CD1c-positive myeloid dendritic cell (primary cell): ENCODE results near the gene DIPK1B.

Experiments
- DNase-seq: peaks from one replicate; pipeline ENCODE4 v3.0.0-alpha.2; 2016; ENCODE audit errors: extremely low spot score

Gene DIPK1B

GRCh38 chr9:136720251-136720897, 8.0 kb downstream of the DIPK1B start:
- DNase-seq = no peak

DNA sequence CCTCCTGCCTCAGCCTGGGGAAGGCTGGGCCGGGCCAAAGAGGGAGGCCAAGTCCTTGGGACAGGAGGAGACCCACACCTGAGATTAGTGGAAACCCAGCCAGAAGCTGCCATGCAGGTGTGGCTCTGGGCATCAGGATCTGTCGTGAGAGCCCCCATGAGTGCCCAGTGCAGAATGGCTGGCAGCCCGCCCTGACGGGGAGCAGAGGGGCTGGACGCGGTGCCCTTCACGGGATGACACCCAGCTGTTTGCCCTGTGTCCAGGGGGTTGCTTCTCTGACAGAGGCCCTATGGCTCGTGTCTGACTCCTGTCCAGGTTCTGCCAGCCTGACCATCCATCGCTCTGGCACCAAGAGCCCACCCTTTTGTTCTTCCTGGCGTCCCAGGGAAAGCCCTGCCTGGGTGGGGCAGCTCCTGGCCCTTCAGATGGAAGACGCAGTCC, 8.5 kb downstream of the DIPK1B start:
- no peak for DNase-seq

GRCh38 chr9:136721339-136722092, 9.1 kb downstream of the DIPK1B start:
- no peak for DNase-seq

DNA sequence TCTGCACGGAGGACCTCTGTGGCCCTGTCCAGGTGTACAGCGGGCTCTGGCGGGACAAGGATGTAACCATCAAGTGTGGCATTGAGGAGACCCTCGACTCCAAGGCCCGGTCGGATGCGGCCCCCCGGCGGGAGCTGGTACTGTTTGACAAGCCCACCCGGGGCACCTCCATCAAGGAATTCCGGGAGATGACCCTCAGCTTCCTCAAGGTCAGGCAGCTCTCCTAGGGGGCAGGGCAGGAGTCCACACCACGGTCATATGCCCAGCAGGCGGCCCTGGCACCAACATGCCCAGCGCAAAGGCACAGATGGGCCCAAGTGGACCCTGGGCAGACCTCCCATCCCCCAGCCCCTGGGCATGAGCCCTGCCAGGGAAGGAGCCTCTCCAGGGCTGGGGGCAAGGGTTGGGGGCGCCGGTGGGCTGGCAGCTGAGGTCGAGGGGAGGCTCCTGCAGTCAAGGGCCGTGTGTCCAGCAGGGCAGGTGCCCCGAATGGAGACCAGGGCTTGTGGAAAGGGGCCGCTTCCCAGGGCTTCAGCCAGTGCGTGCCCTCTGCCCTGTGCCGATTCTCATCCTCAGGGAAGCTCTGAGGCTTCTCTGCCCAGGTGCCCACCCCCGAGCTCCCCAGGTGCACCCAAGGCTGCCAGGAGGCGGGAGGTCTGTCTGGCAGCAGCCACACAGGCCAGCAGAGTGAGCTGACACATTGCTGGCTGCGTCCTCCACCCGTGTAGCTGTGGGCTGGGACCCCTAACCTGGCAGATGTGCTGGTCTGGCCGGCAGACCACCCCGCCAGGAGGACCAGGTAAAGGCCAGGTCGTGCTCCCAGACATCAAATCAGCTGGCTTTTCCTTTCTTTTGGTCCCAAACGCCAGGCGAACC, 10.0 kb downstream of the DIPK1B start:
- no peak for DNase-seq

DNA sequence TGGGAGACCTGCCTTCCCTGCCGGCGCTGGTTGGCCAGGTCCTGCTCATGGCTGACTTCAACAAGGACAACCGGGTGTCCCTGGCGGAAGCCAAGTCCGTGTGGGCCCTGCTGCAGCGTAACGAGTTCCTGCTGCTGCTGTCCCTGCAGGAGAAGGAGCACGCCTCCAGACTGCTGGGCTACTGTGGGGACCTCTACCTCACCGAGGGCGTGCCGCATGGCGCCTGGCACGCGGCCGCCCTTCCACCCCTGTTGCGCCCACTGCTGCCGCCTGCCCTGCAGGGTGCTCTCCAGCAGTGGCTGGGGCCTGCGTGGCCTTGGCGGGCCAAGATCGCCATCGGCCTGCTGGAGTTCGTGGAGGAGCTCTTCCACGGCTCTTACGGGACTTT, 10.6 kb downstream of the DIPK1B start:
- DNase-seq = no peak

DNA sequence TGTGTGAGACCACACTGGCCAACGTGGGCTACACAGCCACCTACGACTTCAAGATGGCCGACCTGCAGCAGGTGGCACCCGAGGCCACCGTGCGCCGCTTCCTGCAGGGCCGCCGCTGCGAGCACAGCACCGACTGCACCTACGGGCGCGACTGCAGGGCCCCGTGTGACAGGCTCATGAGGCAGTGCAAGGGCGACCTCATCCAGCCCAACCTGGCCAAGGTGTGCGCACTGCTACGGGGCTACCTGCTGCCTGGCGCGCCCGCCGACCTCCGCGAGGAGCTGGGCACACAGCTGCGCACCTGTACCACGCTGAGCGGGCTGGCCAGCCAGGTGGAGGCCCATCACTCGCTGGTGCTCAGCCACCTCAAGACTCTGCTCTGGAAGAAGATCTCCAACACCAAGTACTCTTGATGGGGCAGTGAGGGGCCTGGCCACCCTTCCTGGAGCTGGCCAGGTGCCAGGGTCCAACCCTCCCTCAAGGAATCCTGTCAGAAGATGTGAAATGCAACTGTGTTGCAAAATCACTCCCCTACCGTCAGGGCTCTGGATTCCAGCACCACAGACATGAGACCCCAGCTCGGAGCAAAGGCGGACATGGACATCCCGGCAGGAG, 11.1 kb downstream of the DIPK1B start:
- no peak for DNase-seq

DNA sequence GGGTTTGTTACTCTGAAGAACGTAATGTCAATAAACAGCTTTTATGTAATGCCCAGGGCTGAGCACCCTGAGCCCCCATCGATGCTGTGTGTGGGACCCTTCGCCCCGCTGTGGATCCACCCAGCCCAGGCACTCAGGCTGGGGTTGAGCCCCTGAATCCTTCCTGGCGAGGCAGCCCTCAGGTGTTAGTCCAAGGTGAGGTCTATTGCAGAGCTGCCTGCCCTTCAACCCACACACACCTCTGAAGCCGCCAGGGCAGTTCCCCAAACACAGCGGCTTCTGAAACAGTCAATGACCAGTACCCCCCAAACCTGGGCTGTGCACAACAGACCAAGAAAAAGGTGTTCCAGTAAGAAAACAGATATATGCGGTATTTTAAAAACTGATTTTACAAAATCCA, 11.6 kb downstream of the DIPK1B start:
- DNase-seq = no peak

DNA sequence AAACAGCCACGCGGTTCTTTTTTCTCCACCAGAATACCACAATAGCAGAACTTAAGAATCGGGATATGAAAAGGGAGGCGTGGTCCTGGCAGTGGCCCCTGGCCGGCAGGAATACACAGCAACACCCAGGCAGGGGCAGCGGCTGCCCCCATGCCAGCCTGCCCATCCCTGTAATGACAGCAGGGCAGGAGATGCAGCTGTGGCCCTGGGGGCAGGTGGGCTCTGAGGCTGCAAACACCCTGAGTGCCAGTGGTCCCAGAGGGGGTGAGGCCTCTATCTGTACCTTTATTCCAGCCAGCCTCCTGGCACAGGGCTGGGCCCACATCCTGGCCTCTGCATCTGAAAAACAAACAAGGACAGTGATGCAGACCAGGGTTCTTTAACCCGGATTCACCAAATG, 12.4 kb downstream of the DIPK1B start:
- no peak for DNase-seq

DNA sequence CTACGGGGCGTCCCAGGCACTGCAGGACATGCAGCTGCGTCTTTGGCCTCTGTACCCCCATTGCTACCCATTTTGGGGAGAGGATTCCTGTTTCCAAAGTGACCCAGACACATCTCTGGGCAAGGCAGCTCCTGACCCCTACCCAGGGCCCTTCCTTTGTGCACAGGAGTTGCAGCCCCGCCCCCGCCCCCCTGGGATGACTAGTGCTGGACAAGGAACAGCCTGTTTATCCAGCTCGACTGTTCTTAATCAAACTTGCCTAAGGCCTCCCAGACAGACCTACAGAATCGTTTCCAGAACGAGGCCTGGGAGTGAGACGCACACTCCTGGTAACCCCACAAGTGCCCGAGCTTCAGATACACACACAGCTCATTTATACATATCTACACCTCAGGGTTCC, 13.2 kb downstream of the DIPK1B start:
- DNase-seq = no peak

GRCh38 chr9:136726118-136726517, 13.7 kb downstream of the DIPK1B start:
- no peak for DNase-seq

DNA sequence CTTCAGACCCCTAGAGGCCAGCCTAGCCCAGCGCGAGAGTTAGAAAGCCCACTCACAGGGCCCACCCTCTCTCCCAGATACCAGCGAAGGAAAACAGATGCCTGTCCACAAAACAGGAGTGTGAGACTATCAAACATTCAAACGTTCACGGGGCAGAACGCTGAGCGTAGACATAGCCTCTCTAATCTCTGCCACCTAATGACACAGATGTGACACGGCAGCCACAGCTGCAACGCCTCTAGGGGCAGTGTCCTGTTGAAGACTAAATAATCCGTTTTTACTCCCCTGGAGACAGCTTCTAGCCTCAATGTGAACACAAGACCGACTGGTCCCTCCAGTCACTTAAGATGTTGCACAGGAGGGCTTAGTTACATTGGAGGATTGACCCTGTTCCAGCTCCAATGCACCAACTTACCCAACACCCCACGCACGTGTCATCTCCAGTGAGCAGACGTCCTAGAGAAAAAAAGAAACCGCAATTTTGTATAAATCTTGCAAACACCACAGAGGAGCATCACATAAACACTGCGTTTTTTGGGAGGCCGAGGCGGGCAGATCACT, 14.3 kb downstream of the DIPK1B start:
- peak; percentile 37 for DNase-seq

DNA sequence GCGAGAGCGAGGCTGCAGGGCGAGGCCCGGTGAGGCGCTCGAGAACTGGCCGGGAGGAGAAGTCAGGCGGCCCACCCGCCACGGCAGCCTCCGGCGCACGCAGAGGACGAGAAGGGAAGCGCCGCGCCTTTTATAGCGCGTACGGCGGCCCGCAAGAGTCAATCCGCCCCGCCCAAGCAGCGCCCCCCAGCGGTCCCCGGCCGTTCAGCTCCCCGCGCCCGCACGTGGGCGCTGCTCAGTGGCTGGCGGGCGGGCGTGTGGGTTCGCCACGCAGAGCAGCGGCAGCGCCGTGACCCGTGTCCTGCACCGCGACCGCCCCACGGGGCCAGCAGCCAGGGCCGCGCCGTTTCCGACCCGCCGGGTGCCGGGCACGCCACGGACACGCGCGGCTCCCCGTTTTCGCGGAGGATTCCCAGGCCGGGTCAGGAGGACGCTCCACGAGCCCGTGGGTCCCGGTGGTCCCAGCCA, 15.7 kb downstream of the DIPK1B start:
- DNase-seq = peak; percentile 96

- DNase-seq = no peak
These were observed 16.3 kb downstream of the DIPK1B start for GRCh38 chr9:136728548-136729123.

DNA sequence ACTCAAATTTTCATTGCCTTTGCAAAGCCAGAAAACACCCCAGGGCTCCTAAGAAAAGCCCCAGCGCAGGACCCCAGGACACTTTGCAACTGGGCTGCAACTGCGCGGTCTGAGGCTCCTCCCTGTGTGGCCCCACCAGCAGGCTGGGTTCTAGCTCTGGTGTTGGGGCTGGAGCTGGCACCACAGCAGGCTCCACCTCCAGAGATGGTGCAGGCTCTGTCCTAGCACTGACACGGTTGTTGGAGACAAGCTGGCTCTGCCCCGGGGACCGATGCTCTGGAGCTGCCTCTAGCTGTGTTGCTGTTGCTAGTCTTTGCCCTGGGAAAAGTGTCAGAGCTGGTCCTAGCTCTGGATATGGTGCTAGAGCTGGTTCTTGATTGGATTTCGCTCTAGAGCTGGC, 16.8 kb downstream of the DIPK1B start:
- DNase-seq = no peak

DNA sequence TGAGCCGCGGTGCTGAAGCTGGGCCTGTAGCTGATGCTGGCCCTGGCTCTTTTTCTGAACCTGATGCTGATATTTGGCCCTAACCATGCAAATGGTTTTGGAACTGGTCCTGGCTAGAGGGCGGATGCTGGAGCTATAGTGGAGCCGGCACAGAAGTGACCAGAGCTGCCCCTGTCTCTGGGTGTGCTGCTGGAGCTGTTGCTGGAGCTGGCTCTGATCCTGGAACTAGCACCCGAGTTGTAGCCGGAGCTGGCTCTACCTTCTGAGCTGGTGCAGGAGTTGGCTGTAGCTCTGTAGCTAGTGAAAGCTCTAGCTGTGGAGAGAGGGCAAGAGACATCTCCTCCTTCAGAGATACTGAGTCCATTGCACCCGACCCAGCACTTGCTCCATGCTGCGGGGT, 17.6 kb downstream of the DIPK1B start:
- no peak for DNase-seq

GRCh38 chr9:136732444-136733178, 20.2 kb downstream of the DIPK1B start:
- no peak for DNase-seq

GRCh38 chr9:136733611-136734010, 21.2 kb downstream of the DIPK1B start:
- no peak for DNase-seq

DNA sequence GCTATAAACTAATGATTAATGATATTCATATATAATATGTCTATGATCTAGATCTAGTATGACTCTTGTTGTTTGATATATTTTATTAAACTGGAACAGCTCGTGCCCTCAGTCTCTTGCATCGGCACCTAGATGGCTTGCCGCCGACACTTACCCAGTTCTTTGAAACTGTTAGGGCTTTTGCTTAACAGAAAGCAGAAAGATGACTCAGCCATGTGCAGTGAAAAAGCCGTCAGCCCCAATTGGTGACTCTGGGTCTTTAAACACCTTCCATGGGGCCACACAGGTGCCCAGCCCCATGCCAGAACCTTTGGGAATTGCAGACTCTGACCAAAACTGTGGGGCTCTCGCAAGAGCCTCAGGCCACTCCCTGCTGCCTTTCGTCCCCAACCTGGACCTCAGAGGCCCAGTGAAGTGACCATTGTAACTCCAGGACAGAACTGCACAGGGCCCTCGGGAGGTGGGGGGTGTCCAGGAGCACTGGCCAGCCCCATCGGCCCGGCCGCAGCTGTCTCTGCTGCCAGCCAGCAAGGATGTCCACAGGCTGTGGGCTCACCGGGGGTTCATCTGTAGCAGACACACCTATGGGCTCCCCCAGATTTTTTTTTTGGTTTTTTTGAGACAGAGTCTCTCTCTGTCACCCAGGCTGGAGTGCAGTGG, 22.6 kb downstream of the DIPK1B start:
- DNase-seq = no peak

DNA sequence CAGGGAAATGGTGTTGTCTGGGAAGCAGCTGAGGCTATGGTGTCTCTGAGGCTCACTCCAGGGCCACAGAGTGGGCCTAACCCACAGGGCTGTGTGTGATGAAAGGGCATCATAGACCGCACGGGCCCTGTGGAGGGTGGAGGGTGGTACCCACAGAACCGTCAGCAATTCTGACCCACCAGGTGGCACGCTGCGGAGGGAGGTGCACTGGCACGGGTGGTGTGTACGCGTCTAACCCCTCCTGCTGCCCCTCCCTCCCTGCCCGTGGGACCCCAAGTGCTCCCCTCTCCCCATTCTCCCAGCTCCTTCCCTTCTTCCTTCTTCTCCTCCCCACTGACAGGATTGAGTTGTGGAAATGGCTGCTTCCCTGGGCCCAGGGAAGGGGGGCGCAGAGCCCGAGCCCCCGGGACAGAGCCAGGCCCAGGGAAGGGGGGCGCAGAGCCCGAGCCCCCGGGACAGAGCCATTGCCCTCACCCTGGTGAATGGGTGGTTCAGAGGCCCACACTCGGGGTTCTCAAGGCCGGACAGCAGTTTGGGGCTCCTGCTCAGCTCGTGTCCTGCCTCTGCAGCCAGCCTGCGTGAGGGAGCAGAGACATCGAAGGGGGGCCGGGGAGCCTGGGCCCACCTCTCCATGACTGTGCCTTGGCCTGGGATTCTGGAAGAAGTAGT, 23.6 kb downstream of the DIPK1B start:
- DNase-seq = no peak

GRCh38 chr9:136738960-136739359, 26.6 kb downstream of the DIPK1B start:
- DNase-seq = no peak
